PC-9 (cell line): Measurements from ENCODE around the gene ENG.

Experiments
- EZH2 ChIP-seq: fragments of 200-600 bp; sonication (generic); IDR thresholded peaks from 2 replicates; pipeline ENCODE4 v1.8.0; 2017; ENCODE audit warnings: antibody characterized with exemption, low read depth
- TF ChIP-seq, protein P1 (sequence below): fragments of 200-600 bp; sonication (generic); conservative IDR thresholded peaks from 2 replicates; pipeline ENCODE4 v1.6.1; 2017; ENCODE audit warnings: mixed run types, antibody characterized with exemption, mild to moderate bottlenecking, moderate library complexity

DNA sequence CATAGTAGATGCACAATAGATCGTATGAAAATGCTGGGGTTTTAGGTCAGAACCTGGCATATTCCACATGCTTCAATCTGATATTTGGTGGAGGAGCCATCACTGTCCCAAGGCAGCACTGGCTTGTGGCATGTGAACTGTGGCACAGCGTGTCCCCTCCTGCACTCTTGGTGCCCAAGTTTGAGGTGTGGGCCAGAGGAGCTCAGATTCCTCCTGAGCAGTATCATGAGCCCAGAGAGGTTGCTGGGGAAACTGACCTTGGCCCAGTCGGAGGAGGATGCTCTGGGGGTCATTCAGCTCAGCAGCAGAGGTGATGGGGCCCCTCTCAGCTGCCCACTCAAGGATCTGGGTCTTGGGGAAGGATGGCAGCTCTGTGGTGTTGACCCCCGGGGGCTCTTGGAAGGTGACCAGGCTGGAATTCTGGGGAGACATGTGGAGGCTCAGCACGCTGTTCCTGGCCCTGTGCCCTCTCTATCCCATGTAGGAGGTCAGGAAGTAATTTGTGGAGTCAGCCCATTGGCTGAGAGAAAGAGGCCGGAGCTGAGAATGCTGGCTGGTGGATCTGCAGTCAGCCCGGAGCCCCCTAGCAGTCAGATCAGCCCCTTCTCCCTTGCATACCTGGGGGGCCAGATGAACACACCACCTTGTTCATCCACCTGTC, 28.1 kb downstream of the ENG start:
- TF ChIP-seq, protein P1, sequence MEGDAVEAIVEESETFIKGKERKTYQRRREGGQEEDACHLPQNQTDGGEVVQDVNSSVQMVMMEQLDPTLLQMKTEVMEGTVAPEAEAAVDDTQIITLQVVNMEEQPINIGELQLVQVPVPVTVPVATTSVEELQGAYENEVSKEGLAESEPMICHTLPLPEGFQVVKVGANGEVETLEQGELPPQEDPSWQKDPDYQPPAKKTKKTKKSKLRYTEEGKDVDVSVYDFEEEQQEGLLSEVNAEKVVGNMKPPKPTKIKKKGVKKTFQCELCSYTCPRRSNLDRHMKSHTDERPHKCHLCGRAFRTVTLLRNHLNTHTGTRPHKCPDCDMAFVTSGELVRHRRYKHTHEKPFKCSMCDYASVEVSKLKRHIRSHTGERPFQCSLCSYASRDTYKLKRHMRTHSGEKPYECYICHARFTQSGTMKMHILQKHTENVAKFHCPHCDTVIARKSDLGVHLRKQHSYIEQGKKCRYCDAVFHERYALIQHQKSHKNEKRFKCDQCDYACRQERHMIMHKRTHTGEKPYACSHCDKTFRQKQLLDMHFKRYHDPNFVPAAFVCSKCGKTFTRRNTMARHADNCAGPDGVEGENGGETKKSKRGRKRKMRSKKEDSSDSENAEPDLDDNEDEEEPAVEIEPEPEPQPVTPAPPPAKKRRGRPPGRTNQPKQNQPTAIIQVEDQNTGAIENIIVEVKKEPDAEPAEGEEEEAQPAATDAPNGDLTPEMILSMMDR = no peak
- TF ChIP-seq EZH2 = no peak
